ENCODE data around the gene SMC1A.

SMC1A gene

DNA sequence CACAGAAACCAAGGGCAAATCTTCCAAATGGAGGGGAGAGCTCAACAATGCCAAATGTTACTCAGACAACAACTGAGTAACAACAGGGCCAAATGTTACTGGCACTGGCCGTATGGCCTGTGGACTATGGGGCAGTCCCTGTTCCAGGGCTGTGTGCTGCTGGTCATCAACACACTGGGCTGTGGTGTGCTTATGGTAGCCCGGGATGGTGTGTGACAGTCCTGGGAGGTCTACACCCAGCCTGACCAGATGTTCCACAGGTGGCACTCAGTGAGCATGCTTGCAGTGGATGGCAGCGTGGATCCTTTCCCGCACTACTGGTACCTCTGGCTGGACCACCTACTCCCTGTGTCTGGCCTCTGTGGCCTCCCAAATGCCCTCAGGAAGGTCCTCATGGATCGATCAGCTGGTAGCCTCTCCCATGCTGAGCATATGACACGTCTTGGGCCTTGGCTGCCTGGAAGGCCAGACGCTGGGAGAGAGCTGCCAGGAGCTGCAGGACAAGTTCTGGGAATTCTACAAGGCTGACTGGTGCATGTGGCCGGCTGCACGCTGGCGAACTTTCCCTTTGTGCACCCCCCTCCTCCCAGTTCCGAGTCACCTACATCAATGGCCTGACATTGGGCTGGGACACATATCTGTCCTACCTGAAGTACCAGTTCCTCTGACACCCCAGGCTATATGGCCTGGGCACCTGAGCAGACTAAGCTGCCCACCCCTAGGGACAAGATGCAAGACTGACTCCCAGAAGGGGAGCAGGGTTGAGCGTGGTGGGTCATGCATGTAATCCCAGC lies 81.4 kb downstream of the SMC1A start:
- Histone ChIP-seq H3K9me3 (ENCODE audit: low read depth, low read length) (no peaks in the 10 kb centered on the region), H3K9ac (ENCODE audit: insufficient read length) (no peak overlapping the region), H3K27ac (no peak overlapping the region), H3K4me3 (no peak overlapping the region), H3K36me3 (ENCODE audit: insufficient read depth, low read length) (no peaks in the 10 kb centered on the region)
- TF ChIP-seq POLR2AphosphoS5 (IDR thresholded peaks at IDR 0.05; ENCODE audit: borderline replicate concordance, low read depth, low read length) (no peak), EZH2 (IDR thresholded peaks at IDR 0.05) (no peak), FOXP2 (optimal IDR thresholded peaks at IDR 0.05; ENCODE audit: control extremely low read depth, extremely low read length, insufficient read depth) (no peak)
- DNase-seq (ENCODE audit: low read depth, low spot score): no peak

DNA sequence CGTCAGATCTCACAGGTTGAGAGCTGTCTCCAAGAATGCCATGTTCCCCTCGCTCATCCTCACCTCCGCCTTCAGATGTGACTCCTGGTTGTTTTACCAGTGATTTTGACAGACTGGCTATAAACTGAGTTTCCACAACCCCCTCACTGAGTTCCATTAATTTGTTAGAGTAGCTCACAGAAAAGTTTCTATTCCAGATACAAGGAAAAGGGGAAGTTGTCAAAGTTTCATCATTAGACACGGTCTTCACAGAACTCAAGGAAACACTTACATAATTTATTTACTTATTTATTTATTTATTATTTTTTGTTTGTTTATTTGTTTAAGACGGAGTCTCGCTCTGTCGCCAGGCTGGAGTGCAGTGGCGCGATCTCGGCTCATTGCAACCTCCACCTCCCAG lies 85.4 kb downstream of the SMC1A start:
- TF ChIP-seq EZH2 (IDR thresholded peaks at IDR 0.05): no peak
- TF ChIP-seq FOXP2 (optimal IDR thresholded peaks at IDR 0.05; ENCODE audit: control extremely low read depth, extremely low read length, insufficient read depth): no peak
- TF ChIP-seq POLR2AphosphoS5 (IDR thresholded peaks at IDR 0.05; ENCODE audit: borderline replicate concordance, low read depth, low read length): no peak
- Histone ChIP-seq H3K4me3 (no peak overlapping the region), H3K36me3 (ENCODE audit: insufficient read depth, low read length) (no peaks in the 10 kb centered on the region), H3K9ac (ENCODE audit: insufficient read length) (no peak overlapping the region), H3K27ac (no peak overlapping the region), H3K9me3 (ENCODE audit: low read depth, low read length) (no peaks in the 10 kb centered on the region)
- no peak for DNase-seq (ENCODE audit: low read depth, low spot score)

DNA sequence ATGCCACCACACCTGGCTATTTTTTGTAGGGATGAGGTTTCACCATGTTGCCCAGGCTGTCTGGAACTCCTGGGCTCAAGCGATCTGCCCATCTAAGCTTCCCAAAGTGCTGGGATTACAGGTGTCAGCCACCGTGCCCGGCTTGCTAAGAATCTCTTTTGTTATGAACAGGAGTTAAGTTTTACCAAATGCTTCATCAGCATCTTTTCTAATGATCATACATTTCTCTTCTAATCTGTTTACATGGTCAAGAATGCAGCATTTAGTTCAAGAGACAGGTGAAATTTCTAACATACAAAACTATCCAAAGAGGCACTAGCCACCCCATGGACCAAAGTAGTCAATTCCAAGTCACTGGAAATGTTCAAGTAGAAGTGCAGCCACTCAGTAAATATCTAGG lies 88.6 kb downstream of the SMC1A start:
- H3K4me3 ChIP-seq: no peak overlapping the region
- TF ChIP-seq EZH2 (IDR thresholded peaks at IDR 0.05): no peak
- TF ChIP-seq POLR2AphosphoS5 (IDR thresholded peaks at IDR 0.05; ENCODE audit: borderline replicate concordance, low read depth, low read length): no peak
- no peak for TF ChIP-seq FOXP2 (optimal IDR thresholded peaks at IDR 0.05; ENCODE audit: control extremely low read depth, extremely low read length, insufficient read depth)
- H3K9ac ChIP-seq (ENCODE audit: insufficient read length): no peak overlapping the region
- H3K27ac ChIP-seq: no peak overlapping the region
- no peaks in the 10 kb centered on the region for H3K36me3 ChIP-seq (ENCODE audit: insufficient read depth, low read length)
- H3K9me3 ChIP-seq (ENCODE audit: low read depth, low read length): no peaks in the 10 kb centered on the region
- DNase-seq (ENCODE audit: low read depth, low spot score): no peak

DNA sequence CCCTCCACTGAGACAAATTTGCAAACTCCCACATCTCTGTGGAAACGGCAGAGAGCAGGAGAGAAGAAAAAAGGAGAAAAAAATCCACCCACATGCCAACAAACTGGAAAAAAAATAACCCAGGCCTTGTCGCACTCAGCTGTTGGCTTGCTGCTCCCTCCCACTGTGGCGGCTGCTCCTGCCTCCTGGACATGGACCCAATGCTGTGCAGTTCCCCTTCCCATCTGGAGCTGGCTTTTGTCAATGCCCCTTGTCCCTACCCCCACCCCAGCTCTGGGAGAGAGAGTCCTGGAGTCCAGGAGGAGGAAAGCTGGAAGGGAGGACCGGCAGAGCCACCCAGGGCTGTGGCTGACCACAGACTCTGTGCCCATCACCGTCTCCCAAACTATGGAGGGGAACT lies 90.2 kb downstream of the SMC1A start:
- no peak for DNase-seq (ENCODE audit: low read depth, low spot score)
- Histone ChIP-seq H3K27ac (no peak overlapping the region), H3K9ac (ENCODE audit: insufficient read length) (no peak overlapping the region), H3K9me3 (ENCODE audit: low read depth, low read length) (no peaks in the 10 kb centered on the region), H3K4me3 (no peak overlapping the region), H3K36me3 (ENCODE audit: insufficient read depth, low read length) (no peaks in the 10 kb centered on the region)
- TF ChIP-seq POLR2AphosphoS5 (IDR thresholded peaks at IDR 0.05; ENCODE audit: borderline replicate concordance, low read depth, low read length) (no peak), EZH2 (IDR thresholded peaks at IDR 0.05) (no peak), FOXP2 (optimal IDR thresholded peaks at IDR 0.05; ENCODE audit: control extremely low read depth, extremely low read length, insufficient read depth) (no peak)

DNA sequence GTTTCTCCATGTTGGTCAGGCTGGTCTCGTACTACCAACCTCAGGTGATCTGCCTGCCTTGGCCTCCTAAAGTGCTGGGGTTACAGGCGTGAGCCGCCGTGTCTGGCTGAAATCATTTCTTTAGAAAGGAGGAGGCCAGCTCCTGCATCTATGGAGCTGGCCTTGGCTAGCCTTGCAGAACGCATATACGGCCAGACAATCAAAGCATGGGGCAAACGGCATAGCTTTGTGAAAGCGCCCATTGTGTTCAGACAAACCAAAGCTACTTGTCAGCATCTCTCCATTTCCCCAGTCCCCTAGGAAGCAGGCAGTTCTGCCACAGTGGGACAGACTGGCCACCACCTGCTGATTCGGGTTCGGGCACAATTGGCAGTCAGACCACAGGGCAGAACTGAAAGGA lies 92.1 kb downstream of the SMC1A start:
- no peaks in the 10 kb centered on the region for H3K9me3 ChIP-seq (ENCODE audit: low read depth, low read length)
- H3K4me3 ChIP-seq: no peak overlapping the region
- H3K9ac ChIP-seq (ENCODE audit: insufficient read length): no peak overlapping the region
- H3K27ac ChIP-seq: no peak overlapping the region
- H3K36me3 ChIP-seq (ENCODE audit: insufficient read depth, low read length): no peaks in the 10 kb centered on the region
- no peak for DNase-seq (ENCODE audit: low read depth, low spot score)
- no peak for TF ChIP-seq EZH2 (IDR thresholded peaks at IDR 0.05)
- TF ChIP-seq FOXP2 (optimal IDR thresholded peaks at IDR 0.05; ENCODE audit: control extremely low read depth, extremely low read length, insufficient read depth): no peak
- TF ChIP-seq POLR2AphosphoS5 (IDR thresholded peaks at IDR 0.05; ENCODE audit: borderline replicate concordance, low read depth, low read length): no peak

DNA sequence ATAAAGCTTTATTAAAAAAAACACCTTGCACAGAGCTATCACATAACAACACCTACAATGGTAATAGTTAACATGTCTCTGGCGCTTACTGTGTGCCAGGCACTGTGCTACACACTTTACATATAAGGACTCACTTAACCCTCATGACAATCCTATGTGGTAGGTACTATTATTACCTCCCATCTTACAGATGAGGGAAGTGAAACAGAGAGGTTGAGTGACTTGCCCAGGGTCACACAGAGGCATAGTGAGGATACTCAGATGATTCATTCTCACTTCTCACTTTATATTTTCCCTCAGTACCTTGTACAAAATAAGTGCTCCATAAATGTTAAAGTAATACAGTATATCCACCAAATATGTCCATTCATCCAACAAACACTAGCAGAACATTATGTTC lies 97.7 kb downstream of the SMC1A start:
- H3K9ac ChIP-seq (ENCODE audit: insufficient read length): no peak overlapping the region
- TF ChIP-seq EZH2 (IDR thresholded peaks at IDR 0.05) (no peak), FOXP2 (optimal IDR thresholded peaks at IDR 0.05; ENCODE audit: control extremely low read depth, extremely low read length, insufficient read depth) (no peak), POLR2AphosphoS5 (IDR thresholded peaks at IDR 0.05; ENCODE audit: borderline replicate concordance, low read depth, low read length) (no peak)
- no peak for DNase-seq (ENCODE audit: low read depth, low spot score)
- no peak overlapping the region for H3K27ac ChIP-seq
- H3K4me3 ChIP-seq: no peak overlapping the region
- H3K36me3 ChIP-seq (ENCODE audit: insufficient read depth, low read length): no peaks in the 10 kb centered on the region
- H3K9me3 ChIP-seq (ENCODE audit: low read depth, low read length): no peaks in the 10 kb centered on the region
